Limb (tissue), 2 donors: ENCODE results near the gene CD300LF.
A peak's percentile ranks its signal among the peaks of the same experiment; 100 is the strongest.

Experiments
- DNase-seq, 2 donors: peaks; one replicate each; pipeline ENCODE4 v3.0.0-alpha.2; 2016; ENCODE audit errors: extremely low spot score in 2 of 2

The CD300LF gene

DNA sequence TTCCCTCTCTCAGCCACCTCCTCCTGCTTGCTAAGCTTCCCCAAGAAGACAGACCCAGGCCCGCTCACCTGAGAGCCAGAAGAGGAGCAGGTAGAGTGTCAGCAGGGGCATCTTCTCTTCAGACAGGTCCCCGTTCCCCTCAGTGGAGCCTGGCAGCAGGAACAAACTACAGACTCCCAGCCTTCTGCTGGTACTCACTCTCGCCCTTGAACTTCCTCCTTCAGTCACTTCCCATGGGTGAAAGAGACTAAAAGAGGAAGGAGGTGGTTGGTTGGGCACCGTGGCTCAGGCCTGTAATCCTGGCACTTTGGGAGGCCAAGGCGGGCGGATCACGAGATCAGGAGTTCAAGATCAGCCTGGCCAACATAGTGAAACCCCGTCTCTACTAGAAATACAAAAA is at the start of gene CD300LF:
TSS of gene CD300LF (minus strand) at position 168 of the 400 bp plus-strand sequence. CDS start at position 111, 57 bp downstream.
- DNase-seq: no peak

- DNase-seq: no peak
These were observed 49.2 kb upstream of the CD300LF start for GRCh38 chr17:74761931-74762330.

DNA sequence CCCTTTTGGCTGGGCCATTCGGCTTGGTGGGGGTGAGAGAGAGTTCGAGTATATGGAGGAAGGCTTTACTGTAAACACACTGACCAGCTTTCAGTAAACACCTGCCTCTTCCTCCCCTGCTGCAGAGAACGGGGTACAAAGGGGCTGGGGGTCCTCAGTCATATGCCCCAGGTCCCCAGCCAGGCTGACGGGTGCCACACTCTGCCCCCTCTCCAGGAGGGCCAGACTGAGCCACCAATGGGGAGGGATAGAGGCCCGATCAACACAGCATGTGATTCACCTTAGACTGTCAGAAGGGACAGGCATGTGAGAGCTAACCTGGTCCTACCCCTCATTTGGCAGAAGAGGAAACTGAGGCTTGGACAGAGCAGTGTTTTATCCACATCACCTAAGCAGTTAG is 48.7 kb upstream of the CD300LF start:
- no peak for DNase-seq

DNA sequence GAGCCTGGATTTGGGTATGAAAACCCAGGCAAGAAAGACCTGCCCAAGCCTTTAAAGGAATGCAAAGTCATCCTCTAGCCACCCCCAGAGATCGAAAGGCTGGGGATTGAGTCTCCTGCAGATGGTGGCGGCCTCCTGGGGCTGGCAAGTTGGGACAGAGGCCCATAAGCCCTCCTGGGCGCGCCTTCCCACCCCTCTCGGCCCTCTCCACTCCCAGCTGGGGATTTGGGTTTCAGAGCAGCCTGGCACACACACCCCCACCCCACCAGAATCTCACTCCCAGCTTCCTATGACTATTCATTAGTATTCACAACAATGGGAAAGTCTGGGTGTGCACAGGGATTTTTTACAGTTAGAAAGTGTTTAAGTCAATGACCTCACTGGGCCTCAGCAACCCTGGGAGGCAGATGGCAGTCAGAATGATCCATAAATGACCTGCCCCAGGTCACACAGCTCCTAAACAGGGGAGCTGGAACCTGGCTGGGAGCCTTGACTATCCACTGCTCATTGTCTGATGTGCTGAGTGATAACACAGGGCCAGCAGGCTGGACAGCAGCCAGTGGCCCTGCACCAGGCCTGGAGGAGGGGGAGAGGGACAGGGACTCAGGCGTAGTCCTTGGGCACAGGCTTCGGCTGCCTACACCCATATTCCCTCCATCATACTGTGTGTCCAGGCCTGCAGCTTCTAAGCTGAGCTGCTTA is 47.8 kb upstream of the CD300LF start:
- DNase-seq: no peak

GRCh38 chr17:74759941-74760340 is 47.2 kb upstream of the CD300LF start:
- DNase-seq: no peak

- DNase-seq: no peak
These were observed 46.6 kb upstream of the CD300LF start for GRCh38 chr17:74759243-74759801.

DNA sequence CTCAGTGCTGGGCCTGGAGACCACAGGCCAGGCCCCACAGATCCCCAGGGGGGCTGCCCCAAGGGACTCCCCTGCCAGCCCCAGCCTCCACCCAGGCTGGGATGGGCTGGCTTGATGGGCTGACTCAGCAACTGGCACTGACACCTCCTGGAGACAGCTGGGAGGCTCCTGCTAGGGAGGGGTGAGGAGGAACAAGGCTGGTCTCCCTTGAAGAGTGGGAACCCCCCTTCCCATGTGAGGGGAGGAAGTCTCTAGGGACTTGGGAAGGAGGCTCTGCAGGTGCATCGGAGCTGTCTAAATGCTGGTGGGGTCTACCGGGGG is 46.1 kb upstream of the CD300LF start:
- DNase-seq: no peak

DNA sequence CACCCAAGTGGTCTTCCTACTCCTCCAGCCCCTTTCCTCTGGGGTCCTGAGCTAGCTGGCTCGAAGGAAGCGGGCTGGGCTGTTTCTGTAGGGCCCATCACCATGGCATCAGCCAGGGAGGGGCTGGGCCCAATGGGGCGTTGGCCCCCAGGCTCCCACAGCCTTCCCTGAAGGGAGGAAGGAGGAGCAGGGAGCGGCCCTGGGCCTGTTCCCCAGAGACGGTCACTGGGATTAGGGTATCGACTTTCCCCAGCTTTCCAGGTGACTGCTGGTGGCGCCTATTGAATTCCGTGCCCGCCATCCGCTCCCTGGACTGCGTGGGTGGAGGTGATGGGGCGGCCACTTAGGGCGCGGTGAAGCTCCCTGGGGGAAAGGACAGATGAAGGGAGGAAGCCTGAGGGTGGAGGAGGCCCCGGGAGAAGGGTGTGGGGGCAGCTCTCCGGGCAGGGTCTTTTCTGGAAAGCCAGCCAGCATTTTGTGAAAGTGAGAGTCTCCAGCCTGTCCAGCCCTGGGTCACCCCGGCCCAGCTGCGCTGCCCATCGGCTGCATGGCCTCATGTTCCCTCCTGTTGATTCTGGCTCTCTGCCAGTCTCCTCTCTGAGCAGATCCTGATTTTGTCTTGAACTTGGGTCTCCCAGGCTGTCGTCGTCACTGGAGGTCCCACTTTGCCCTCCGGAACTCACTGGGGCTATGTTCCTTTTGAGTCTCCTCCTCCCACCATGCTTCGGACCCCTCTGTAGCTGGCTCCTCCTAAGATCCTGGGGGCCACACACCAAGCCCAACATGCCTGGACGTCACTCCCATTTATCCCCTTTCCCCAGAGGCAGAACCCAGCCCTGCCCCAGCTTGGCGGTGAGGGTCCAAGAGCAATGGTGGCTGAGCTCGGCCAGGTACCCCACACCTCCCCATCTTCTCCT is 45.5 kb upstream of the CD300LF start:
- DNase-seq: no peak

DNA sequence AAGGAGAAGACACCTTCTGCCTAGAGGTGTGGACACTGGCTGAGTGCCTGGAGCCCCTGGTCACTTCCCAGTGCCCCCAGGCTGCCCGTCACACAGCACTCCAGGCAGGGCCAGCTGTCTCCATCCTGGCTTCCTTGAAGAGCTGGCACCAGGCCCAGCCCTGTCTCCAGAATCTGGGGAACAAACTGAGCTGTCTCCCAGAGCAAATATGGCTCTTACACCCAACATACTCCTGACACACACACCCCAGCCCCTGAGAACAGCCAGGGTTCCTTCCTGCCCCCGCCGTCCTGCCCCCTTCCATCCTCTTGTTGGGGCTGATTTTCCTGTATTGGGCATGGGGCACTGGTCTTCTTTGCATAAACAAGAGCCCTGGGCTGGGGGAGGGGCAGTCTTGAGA is 44.8 kb upstream of the CD300LF start:
- no peak for DNase-seq

DNA sequence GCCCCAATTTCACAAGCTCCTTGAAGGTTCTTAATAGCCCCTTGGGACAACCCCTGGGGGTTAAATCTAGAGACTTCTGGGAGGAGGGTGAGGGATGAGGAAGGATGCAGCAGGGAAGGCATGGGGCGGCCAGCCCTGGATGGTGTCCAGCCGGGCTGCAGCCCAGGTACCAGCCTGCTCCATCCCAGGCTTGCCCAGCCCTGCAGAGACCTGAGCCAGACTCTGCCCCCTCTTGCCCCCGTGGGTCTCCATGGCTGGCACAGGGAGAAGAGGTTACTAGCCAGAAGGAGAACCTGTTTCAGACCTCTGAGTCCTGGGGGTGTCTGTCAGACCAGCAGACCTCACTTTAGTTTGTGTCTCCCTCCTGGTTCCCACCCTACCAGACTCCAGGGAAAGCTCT is 44.2 kb upstream of the CD300LF start:
- DNase-seq: no peak

DNA sequence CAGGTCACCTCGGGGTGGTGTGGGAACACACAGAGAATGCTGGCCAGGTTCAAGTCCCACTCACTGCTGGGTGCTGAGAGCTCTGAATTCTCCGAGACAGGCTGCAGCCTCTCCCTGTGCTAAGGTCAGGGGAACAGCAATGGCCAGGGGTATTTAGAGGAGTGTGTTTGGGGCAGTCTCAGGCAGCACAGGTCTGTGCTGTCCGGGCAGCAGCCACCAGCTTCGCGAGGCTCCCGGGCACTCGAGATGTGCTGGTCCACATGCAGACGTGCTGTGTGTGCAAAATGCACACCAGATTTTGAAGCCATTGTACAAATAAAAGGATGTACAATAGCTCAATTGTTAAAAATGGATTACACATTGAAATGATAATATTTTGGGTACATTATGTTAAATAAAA is 42.8 kb upstream of the CD300LF start:
- DNase-seq: no peak

DNA sequence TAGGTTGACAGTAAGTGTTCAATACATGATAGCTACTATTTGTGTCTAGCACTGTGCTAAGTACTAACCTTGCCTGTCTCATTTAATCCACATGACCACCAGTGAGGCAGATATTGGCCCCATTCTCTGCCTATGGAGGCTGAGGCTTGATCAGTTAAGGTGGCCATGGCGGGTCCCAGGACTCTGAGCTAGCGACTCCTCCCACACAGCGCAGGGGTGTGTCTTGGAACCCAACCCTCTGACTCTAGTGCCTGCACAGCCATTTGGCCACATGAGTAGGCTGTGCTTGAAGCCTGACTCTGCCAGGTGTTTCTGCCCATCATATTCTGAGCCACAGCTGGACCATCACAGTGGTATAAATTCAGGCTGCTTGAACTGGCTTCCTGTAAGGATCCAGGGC is 42.1 kb upstream of the CD300LF start:
- no peak for DNase-seq

- DNase-seq: no peak
These were observed 40.2 kb upstream of the CD300LF start for GRCh38 chr17:74752822-74753401.

DNA sequence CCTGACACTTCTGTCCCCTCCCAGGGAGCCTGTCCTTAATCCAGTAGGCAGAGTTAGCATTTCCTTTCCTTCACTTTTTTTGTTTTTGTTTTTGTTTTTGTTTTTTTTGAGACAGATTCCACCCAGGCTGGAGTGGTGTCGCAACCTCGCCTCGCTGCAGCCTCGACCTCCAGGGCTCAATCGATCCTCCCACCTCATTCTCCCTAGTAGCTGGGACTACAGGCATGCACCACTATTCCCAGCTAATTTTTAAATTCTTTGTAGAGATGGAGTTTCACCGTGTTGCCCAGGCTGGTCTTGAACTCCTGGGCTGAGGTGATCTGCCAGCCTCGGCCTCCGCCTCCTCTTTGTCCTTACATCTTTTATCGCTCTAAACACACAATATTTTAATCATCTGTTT is 39.7 kb upstream of the CD300LF start:
- no peak for DNase-seq

DNA sequence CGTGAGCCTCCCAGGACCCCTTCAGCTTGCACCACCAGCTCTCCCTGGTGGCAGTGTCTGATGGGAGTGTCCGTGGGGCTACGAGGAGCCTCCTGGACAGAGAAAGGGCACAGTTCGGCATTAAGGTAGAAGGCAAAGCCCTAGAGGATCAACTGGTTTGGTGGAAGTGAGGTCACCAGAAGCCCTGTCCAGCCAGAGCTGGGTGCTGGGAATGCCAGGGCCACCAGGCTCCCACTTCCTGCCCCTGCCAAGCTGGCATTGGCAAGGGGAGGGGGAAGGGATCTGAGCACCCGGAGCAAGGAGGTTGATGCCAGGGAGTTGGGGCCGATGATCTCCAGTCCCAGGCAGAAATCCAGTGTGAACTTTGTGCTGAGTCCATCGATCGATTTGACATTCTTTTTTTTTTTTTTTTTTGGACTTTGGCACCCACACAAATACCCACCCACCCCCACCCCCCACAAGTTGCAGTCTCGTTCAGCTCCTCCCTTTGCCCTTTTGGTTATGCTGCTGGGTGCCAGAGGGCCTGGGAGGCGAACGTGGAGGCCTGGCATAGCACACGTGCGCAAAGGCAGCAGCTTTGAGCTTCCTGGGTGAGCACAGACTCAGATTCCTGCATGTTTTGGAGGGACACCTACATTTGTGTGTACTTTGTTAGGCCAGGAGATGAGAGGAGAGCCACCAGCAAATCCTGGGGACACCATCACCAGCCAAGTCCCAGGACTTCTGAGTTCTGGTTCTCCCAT is 37.8 kb upstream of the CD300LF start:
- DNase-seq: no peak

- no peak for DNase-seq
These were observed 37.3 kb upstream of the CD300LF start for GRCh38 chr17:74750039-74750326.

DNA sequence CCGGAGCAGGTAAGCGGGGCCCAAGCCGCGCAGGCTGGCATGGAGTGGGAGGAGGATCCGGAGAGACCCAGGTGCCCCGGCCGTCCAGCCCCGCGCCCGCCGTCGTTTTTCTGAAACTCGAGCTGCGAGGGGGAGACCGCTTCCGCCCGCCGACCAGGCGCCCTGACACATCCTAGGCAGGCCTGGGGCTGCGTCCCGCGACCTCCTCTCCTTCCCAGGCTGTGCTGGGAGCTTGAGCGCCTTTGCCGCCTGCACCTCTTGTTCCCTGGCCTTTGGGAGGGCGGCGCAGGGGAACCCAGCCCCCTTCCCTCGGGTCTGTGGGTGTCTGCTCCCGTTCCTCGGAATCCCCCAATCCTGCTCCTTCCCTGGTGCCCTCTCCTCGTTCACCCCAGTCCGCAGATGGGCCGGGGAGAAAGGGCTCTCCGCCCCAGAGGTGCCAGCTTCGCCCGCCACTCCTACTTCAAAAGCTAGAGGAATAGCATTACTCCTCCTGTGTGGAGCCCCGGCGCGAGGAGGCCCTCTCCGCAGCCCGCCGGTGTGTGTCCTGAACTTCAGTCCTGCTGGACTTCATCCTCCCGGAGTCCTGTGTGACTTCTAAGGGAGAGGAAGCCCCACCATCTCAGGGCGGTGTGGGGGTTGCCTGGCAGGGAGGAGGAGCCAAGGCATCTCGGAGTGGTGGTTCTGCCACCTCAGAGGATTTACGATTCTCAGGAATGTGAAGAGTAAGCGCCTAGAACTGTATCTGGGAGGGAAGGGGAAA is 36.7 kb upstream of the CD300LF start:
- no peak for DNase-seq

DNA sequence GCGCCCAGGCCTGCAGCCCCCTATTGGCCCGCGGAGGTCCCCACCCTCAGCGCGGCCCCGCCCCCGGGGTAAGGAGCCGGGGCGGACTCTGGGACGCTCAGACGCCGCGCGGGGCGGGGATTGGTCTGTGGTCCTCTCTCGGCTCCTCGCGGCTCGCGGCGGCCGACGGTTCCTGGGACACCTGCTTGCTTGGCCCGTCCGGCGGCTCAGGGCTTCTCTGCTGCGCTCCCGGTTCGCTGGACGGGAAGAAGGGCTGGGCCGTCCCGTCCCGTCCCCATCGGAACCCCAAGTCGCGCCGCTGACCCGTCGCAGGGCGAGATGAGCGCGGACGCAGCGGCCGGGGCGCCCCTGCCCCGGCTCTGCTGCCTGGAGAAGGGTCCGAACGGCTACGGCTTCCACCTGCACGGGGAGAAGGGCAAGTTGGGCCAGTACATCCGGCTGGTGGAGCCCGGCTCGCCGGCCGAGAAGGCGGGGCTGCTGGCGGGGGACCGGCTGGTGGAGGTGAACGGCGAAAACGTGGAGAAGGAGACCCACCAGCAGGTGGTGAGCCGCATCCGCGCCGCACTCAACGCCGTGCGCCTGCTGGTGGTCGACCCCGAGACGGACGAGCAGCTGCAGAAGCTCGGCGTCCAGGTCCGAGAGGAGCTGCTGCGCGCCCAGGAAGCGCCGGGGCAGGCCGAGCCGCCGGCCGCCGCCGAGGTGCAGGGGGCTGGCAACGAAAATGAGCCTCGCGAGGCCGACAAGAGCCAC is 36.0 kb upstream of the CD300LF start, which contains the start of gene NHERF1:
TSS of gene NHERF1 (plus strand) at position 100 of the 750 bp plus-strand sequence. CDS start at position 319, 219 bp downstream.
- peak; percentile 84 to 92 for DNase-seq

DNA sequence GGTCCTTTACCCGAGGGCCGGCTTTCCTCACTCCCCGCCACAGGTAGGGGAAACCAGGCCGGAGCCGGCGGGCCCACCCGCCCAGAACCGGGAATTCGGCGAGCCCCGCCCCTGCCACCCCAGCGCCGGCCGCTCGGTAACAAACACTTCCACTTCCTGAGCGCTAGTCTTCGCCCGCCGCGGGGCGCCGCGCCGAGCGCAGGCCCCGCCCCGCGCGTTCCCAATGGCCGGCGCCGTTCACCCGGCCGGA is 35.5 kb upstream of the CD300LF start:
- DNase-seq: no peak

DNA sequence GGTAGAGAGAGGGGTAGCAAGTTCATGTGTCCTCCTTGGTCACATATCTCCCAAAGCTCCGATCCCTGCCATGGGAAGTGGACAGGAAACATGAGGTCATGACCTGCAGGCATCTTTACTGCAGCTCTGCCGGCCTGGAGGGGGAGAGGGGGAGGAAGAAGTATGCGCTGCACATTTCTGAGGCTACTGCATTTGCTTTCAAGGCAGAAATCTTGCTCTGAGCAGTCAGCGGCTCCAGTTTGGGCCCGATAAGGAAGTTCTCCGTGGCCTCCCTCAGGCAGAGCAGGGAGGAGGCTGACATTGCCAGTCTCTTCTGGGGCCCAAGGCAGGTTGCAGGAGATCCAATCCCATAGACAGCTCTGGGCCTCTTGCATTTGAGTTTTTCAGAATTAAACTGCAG is 34.2 kb upstream of the CD300LF start:
- DNase-seq: peak in 1 of 2 donors; percentile 27
